Breast epithelium (tissue), 3 donors: ENCODE results near the gene PPP2R3A.

Source experiments
- POLR2AphosphoS5 ChIP-seq, 3 donors: sonication (generic); formaldehyde crosslinking; IDR thresholded peaks; one replicate each; pipeline ENCODE4 v1.6.1; 2017; ENCODE audit warnings: antibody characterized with exemption in 3 of 3
- TF ChIP-seq, protein P1 (sequence below), 3 donors: fragments of 450-650 bp; IDR thresholded peaks; one replicate each; pipeline ENCODE4 v1.5.1; 2016 to 2017; ENCODE audit warnings: antibody characterized with exemption in 3 of 3, mild to moderate bottlenecking in 3 of 3, moderate library complexity in 3 of 3

DNA sequence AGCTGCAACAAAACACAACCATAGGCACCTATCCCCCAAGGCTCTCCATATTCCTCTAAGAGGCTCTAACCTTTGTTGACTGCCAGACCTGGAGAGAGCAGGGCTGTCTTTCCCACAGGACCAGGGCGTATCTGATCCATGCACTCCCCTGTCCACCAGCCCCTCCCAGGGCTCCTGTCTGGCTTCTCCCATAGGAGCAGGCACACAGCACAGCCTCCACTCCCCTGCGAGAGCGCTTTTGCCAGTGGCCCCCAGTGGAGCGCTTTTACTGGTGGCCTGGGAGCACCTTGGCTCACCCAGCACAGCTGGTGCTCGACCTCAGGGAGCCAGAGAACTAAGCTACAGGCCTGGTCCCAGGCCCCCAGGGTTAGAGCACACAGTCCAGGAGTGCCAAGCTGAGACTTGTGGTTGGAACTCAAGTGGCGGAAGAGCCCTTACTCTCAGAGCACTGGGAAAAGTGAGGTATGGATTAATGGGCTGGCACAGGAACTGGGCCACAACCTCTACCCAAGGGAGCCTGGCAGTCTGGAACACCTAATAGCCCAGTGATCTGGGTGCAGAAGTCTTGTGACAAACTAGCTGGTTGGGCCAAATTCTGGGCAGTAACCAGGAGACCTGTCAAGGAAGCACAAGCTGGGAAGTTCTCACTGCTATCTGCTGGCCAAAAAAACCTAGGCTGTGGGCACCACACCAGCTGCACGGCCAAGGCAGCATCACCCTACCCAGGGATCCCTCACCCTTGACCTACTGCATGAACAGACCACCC lies 79.6 kb downstream of the PPP2R3A start:
- TF ChIP-seq, protein P1, sequence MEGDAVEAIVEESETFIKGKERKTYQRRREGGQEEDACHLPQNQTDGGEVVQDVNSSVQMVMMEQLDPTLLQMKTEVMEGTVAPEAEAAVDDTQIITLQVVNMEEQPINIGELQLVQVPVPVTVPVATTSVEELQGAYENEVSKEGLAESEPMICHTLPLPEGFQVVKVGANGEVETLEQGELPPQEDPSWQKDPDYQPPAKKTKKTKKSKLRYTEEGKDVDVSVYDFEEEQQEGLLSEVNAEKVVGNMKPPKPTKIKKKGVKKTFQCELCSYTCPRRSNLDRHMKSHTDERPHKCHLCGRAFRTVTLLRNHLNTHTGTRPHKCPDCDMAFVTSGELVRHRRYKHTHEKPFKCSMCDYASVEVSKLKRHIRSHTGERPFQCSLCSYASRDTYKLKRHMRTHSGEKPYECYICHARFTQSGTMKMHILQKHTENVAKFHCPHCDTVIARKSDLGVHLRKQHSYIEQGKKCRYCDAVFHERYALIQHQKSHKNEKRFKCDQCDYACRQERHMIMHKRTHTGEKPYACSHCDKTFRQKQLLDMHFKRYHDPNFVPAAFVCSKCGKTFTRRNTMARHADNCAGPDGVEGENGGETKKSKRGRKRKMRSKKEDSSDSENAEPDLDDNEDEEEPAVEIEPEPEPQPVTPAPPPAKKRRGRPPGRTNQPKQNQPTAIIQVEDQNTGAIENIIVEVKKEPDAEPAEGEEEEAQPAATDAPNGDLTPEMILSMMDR (IDR thresholded peaks at IDR 0.05): no peak
- TF ChIP-seq POLR2AphosphoS5 (IDR thresholded peaks at IDR 0.05): no peak
